ENCODE data around the gene SERP2. TPM values are rescaled to one million over a fixed set of nuclear protein-coding genes. Genes with fewer than 3 reads are reported as not detected.

SERP2 gene
- total and polyA plus RNA-seq, 10 of the 15 experiments (the other 5 are each of a cell fraction or from before 2014, with no cell fraction given), result not detected

GRCh38 chr13:44337581-44337980 lies 36.0 kb upstream of the SERP2 start:
- in situ Hi-C loops (cut with MboI) (no loop called here), intact Hi-C loops (cut with micrococcal nuclease; ENCODE audit: unreplicated experiment) (no loop called here)
- no peaks in the 10 kb centered on the region for H4K20me1 ChIP-seq (ENCODE audit: control insufficient read depth, insufficient read depth)
- ATAC-seq (no peak), DNase-seq (ENCODE audit: low read depth, low spot score) (no peak), FAIRE-seq (no peak)
- H3K4me2 ChIP-seq (ENCODE audit: control insufficient read depth, insufficient read depth), result no peak overlapping the region
- RAD21 ChIA-PET (ENCODE audit: unreplicated experiment), result no interaction called here
- CTCF ChIA-PET, result no interaction called here
- no TSS peak for BruUV-seq (replicated peaks)
- 32% methylated on average over 4 of the region's 4 CpGs for WGBS (ENCODE audit: insufficient coverage, insufficient replicate concordance, low lambda C conversion rate, missing lambda C conversion rate)
- no peak overlapping the region for H3K27ac ChIP-seq (ENCODE audit: control insufficient read depth, insufficient read depth)
- H3K36me3 ChIP-seq (ENCODE audit: control insufficient read depth in 2 of 2, insufficient read depth in 2 of 2, low read length in 1 of 2), result no peaks in the 10 kb centered on the region
- H3K4me3 ChIP-seq, result no peak overlapping the region
- no peak overlapping the region for H2AFZ ChIP-seq (ENCODE audit: control insufficient read depth, low read depth, low read length)
- peaks cover 0 to 1% of the 10 kb centered on the region in 2 experiments; a peak in 2 of 4 replicates for H3K27me3 ChIP-seq (replicated peaks in 1 of 2; ENCODE audit: control insufficient read depth in 2 of 2, insufficient read depth in 2 of 2, low read length in 1 of 2)
- SMC1A ChIA-PET (ENCODE audit: uncharacterized antibody, unreplicated experiment), result no interaction called here
- POLR2A ChIA-PET, result no interaction called here
- H3K9ac ChIP-seq (ENCODE audit: control insufficient read depth, insufficient read depth, low read length), result no peak overlapping the region
- H3K9me3 ChIP-seq (replicated peaks; ENCODE audit: control insufficient read depth, insufficient read depth, low read length), result no peaks in the 10 kb centered on the region; the same call in 2 of the 3 replicates
- no peaks in the 10 kb centered on the region for H3K79me2 ChIP-seq (ENCODE audit: control insufficient read depth, insufficient read depth, low read length)
- TF ChIP-seq CBX5 (IDR thresholded peaks at IDR 0.05; ENCODE audit: low read depth), result no peak
- TF ChIP-seq, protein P1, sequence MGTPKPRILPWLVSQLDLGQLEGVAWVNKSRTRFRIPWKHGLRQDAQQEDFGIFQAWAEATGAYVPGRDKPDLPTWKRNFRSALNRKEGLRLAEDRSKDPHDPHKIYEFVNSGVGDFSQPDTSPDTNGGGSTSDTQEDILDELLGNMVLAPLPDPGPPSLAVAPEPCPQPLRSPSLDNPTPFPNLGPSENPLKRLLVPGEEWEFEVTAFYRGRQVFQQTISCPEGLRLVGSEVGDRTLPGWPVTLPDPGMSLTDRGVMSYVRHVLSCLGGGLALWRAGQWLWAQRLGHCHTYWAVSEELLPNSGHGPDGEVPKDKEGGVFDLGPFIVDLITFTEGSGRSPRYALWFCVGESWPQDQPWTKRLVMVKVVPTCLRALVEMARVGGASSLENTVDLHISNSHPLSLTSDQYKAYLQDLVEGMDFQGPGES (IDR thresholded peaks at IDR 0.05), result no peak
- TF ChIP-seq NFIC (IDR thresholded peaks at IDR 0.05; ENCODE audit: low read depth, low read length), result no peak
- no peak for TF ChIP-seq SPI1 (IDR thresholded peaks at IDR 0.05; ENCODE audit: borderline replicate concordance, insufficient read depth, low read depth, low read length)
- TF ChIP-seq EGR1 (IDR thresholded peaks at IDR 0.05; ENCODE audit: borderline replicate concordance in 1 of 2, low read depth in 2 of 2, low read length in 2 of 2), result no peak
- no peak for TF ChIP-seq NBN (IDR thresholded peaks at IDR 0.05)
- no peak for TF ChIP-seq NR2C1 (IDR thresholded peaks at IDR 0.05)
- H3K4me1 ChIP-seq (ENCODE audit: control insufficient read depth, insufficient read depth, low read length), result no peaks in the 10 kb centered on the region

DNA sequence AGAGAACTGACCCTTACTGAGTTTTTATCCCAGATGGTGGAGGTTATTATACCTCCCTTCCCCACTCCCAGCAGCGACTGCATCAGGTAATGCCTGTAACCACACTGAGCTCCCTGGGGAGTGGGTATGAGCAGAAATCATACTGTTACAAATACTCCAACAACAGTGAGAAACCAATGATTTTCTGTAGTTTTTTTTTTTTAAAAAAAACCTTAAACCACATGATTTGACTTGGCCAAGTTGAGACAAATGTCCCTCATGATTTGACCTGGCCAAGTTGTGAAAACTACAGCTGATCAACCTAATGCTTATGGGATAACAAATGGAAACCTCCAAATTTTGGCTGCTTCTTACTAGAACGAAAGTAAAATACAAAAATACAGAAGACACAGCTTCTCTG lies 33.1 kb upstream of the SERP2 start:
- H3K27ac ChIP-seq (ENCODE audit: control insufficient read depth, insufficient read depth), result no peak overlapping the region
- no peak overlapping the region for H2AFZ ChIP-seq (ENCODE audit: control insufficient read depth, low read depth, low read length)
- ChIA-PET RAD21 (ENCODE audit: unreplicated experiment) (no interaction called here), SMC1A (ENCODE audit: uncharacterized antibody, unreplicated experiment) (no interaction called here), POLR2A (no interaction called here), CTCF (no interaction called here)
- no peak for FAIRE-seq
- H4K20me1 ChIP-seq (ENCODE audit: control insufficient read depth, insufficient read depth), result no peaks in the 10 kb centered on the region
- BruUV-seq (replicated peaks), result no TSS peak
- H3K4me3 ChIP-seq, result no peak overlapping the region
- ATAC-seq, result no peak
- no peaks in the 10 kb centered on the region; the same call in 2 of the 3 replicates for H3K9me3 ChIP-seq (replicated peaks; ENCODE audit: control insufficient read depth, insufficient read depth, low read length)
- TF ChIP-seq USF1 (IDR thresholded peaks at IDR 0.05; ENCODE audit: borderline replicate concordance, extremely low read length, insufficient read depth, low read depth, low read length) (no peak), MTA2 (IDR thresholded peaks at IDR 0.05; ENCODE audit: low read depth) (no peak), NFXL1 (IDR thresholded peaks at IDR 0.05; ENCODE audit: borderline replicate concordance) (no peak), STAT3 (IDR thresholded peaks at IDR 0.05; ENCODE audit: low read depth, low read length) (no peak), POLR2AphosphoS5 (IDR thresholded peaks at IDR 0.05; ENCODE audit: low read length) (no peak), NR2F1 (conservative IDR thresholded peaks at IDR 0.05) (no peak), BCL3 (IDR thresholded peaks at IDR 0.05; ENCODE audit: borderline replicate concordance, insufficient read depth, low read depth, low read length, poor library complexity, severe bottlenecking) (no peak), YY1 (IDR thresholded peaks at IDR 0.05; ENCODE audit: low read depth, low read length) (no peak), SMAD1 (IDR thresholded peaks at IDR 0.05; ENCODE audit: low read depth, partially characterized antibody) (no peak)
- no peaks in the 10 kb centered on the region for H3K36me3 ChIP-seq (ENCODE audit: control insufficient read depth in 2 of 2, insufficient read depth in 2 of 2, low read length in 1 of 2)
- DNase-seq (ENCODE audit: low read depth, low spot score), result no peak
- H3K79me2 ChIP-seq (ENCODE audit: control insufficient read depth, insufficient read depth, low read length), result no peaks in the 10 kb centered on the region
- H3K4me1 ChIP-seq (ENCODE audit: control insufficient read depth, insufficient read depth, low read length), result no peaks in the 10 kb centered on the region
- in situ Hi-C loops (cut with MboI), result no loop called here
- intact Hi-C loops (cut with micrococcal nuclease; ENCODE audit: unreplicated experiment), result no loop called here
- WGBS (ENCODE audit: insufficient coverage, insufficient replicate concordance, low lambda C conversion rate, missing lambda C conversion rate), result 0% methylated on average over 2 of the region's 2 CpGs
- H3K4me2 ChIP-seq (ENCODE audit: control insufficient read depth, insufficient read depth), result no peak overlapping the region
- no peaks in the 10 kb centered on the region for H3K27me3 ChIP-seq (replicated peaks in 1 of 2; ENCODE audit: control insufficient read depth in 2 of 2, insufficient read depth in 2 of 2, low read length in 1 of 2)
- H3K9ac ChIP-seq (ENCODE audit: control insufficient read depth, insufficient read depth, low read length), result no peak overlapping the region

All from GM12878 (cell line).